ENCODE data around the gene HACD2.

Gene HACD2

GRCh38 chr3:123481722-123482457 lies 103.0 kb downstream of the HACD2 start:
- no peak overlapping the region for H3K4me2 ChIP-seq (ENCODE audit: low read depth, low read length, poor library complexity, severe bottlenecking)
- H3K27me3 ChIP-seq (ENCODE audit: insufficient read depth, low read length, poor library complexity, severe bottlenecking) = no peaks in the 10 kb centered on the region
- TF ChIP-seq CTCF (conservative IDR thresholded peaks at IDR 0.05; ENCODE audit: low read length) (no peak), EZH2phosphoT487 (IDR thresholded peaks at IDR 0.05; ENCODE audit: borderline replicate concordance) (no peak)

DNA sequence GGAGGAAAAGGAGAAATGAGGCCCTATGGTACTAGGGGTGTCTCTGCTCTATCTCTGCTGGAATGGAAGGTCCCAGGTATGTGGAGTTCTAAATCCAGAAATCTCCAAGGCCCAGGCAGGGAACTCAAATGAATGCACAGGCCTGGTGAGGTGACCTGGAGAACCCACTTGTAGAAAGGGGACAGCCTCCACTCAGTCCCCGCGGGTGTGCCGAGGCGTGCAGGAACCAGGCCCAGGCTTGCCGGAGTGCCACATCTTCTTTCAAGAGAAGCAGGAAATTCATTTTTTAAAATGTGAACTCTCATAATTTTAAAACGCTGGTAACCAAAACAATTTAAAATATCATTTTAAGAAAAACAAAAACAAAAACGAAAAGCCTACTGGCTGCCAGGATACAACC lies 103.8 kb downstream of the HACD2 start:
- Histone ChIP-seq H3K9me2 (replicated peaks; ENCODE audit: low read depth, low read length) (no peaks in the 10 kb centered on the region), H3K4me2 (ENCODE audit: low read depth, low read length, poor library complexity, severe bottlenecking) (no peak overlapping the region), H3K9ac (ENCODE audit: low read depth, low read length, poor library complexity, severe bottlenecking) (no peak overlapping the region), H4K20me1 (ENCODE audit: insufficient read depth, low read length, poor library complexity, severe bottlenecking) (no peaks in the 10 kb centered on the region), H3F3A (ENCODE audit: low read depth) (no peaks in the 10 kb centered on the region), H3K4me3 (ENCODE audit: low read length, poor library complexity, severe bottlenecking) (no peak overlapping the region), H3K4me1 (ENCODE audit: insufficient read depth, low read length, poor library complexity, severe bottlenecking) (no peaks in the 10 kb centered on the region), H2AFZ (ENCODE audit: low read length) (no peak overlapping the region), H3K79me2 (ENCODE audit: insufficient read depth, low read length) (no peaks in the 10 kb centered on the region), H3K27me3 (ENCODE audit: insufficient read depth, low read length, poor library complexity, severe bottlenecking) (no peaks in the 10 kb centered on the region), H3K9me3 (ENCODE audit: insufficient read depth, low read depth, low read length) (no peaks in the 10 kb centered on the region), H3K36me3 (ENCODE audit: insufficient read depth, low read length) (no peaks in the 10 kb centered on the region)
- TF ChIP-seq EZH2phosphoT487 (IDR thresholded peaks at IDR 0.05; ENCODE audit: borderline replicate concordance) = no peak

More at GRCh38 chr3:123481722-123482457, 103.0 kb downstream of the HACD2 start:
- H3K79me2 ChIP-seq (ENCODE audit: insufficient read depth, low read length) = no peaks in the 10 kb centered on the region
- H3K9me2 ChIP-seq (replicated peaks; ENCODE audit: low read depth, low read length) = no peaks in the 10 kb centered on the region
- no peaks in the 10 kb centered on the region for H3K4me1 ChIP-seq (ENCODE audit: insufficient read depth, low read length, poor library complexity, severe bottlenecking)
- H3K36me3 ChIP-seq (ENCODE audit: insufficient read depth, low read length) = no peaks in the 10 kb centered on the region
- H4K20me1 ChIP-seq (ENCODE audit: insufficient read depth, low read length, poor library complexity, severe bottlenecking) = no peaks in the 10 kb centered on the region
- no peak overlapping the region for H2AFZ ChIP-seq (ENCODE audit: low read length)
- H3K9me3 ChIP-seq (ENCODE audit: insufficient read depth, low read depth, low read length) = no peaks in the 10 kb centered on the region
- no peak overlapping the region for H3K4me3 ChIP-seq (ENCODE audit: low read length, poor library complexity, severe bottlenecking)
- no peak overlapping the region for H3K9ac ChIP-seq (ENCODE audit: low read depth, low read length, poor library complexity, severe bottlenecking)
- H3F3A ChIP-seq (ENCODE audit: low read depth) = no peaks in the 10 kb centered on the region

DNA sequence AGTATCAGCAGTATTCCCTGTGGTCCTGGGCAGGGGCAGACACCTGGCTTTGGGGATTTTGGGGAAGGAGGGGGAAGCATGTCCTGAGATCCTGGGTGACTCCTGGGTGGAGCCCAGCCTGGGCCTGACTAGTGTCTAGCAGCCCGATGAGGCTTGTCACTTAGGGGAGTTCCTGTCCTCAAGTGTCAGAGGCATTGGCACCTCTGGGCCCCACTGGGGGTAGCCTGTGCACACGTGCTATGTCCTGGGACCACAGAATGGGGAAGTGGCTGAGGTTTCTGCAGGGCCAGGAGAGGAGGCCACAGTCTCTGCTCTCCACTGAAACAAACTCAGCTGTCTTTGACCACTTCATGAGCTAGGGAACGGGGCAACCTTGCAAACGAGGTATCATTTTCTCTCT lies 104.4 kb downstream of the HACD2 start:
- Histone ChIP-seq H3K4me2 (ENCODE audit: low read depth, low read length, poor library complexity, severe bottlenecking) (no peak overlapping the region), H3F3A (ENCODE audit: low read depth) (no peaks in the 10 kb centered on the region), H3K79me2 (ENCODE audit: insufficient read depth, low read length) (no peaks in the 10 kb centered on the region), H3K9me3 (ENCODE audit: insufficient read depth, low read depth, low read length) (no peaks in the 10 kb centered on the region), H3K36me3 (ENCODE audit: insufficient read depth, low read length) (no peaks in the 10 kb centered on the region), H2AFZ (ENCODE audit: low read length) (no peak overlapping the region), H3K4me3 (ENCODE audit: low read length, poor library complexity, severe bottlenecking) (no peak overlapping the region), H3K4me1 (ENCODE audit: insufficient read depth, low read length, poor library complexity, severe bottlenecking) (no peaks in the 10 kb centered on the region), H3K9me2 (replicated peaks; ENCODE audit: low read depth, low read length) (no peaks in the 10 kb centered on the region), H3K9ac (ENCODE audit: low read depth, low read length, poor library complexity, severe bottlenecking) (no peak overlapping the region), H4K20me1 (ENCODE audit: insufficient read depth, low read length, poor library complexity, severe bottlenecking) (no peaks in the 10 kb centered on the region), H3K27me3 (ENCODE audit: insufficient read depth, low read length, poor library complexity, severe bottlenecking) (no peaks in the 10 kb centered on the region)
- no peak for TF ChIP-seq CTCF (conservative IDR thresholded peaks at IDR 0.05; ENCODE audit: low read length)
- no peak for TF ChIP-seq EZH2phosphoT487 (IDR thresholded peaks at IDR 0.05; ENCODE audit: borderline replicate concordance)

GRCh38 chr3:123479891-123480290 lies 105.0 kb downstream of the HACD2 start:
- Histone ChIP-seq H4K20me1 (ENCODE audit: insufficient read depth, low read length, poor library complexity, severe bottlenecking) (no peaks in the 10 kb centered on the region), H3K4me2 (ENCODE audit: low read depth, low read length, poor library complexity, severe bottlenecking) (no peak overlapping the region), H3K9ac (ENCODE audit: low read depth, low read length, poor library complexity, severe bottlenecking) (no peak overlapping the region), H3K9me2 (replicated peaks; ENCODE audit: low read depth, low read length) (no peaks in the 10 kb centered on the region), H3K36me3 (ENCODE audit: insufficient read depth, low read length) (no peaks in the 10 kb centered on the region), H2AFZ (ENCODE audit: low read length) (no peak overlapping the region), H3K4me1 (ENCODE audit: insufficient read depth, low read length, poor library complexity, severe bottlenecking) (no peaks in the 10 kb centered on the region), H3K9me3 (ENCODE audit: insufficient read depth, low read depth, low read length) (no peaks in the 10 kb centered on the region), H3K27me3 (ENCODE audit: insufficient read depth, low read length, poor library complexity, severe bottlenecking) (no peaks in the 10 kb centered on the region), H3K4me3 (ENCODE audit: low read length, poor library complexity, severe bottlenecking) (no peak overlapping the region), H3K79me2 (ENCODE audit: insufficient read depth, low read length) (no peaks in the 10 kb centered on the region), H3F3A (ENCODE audit: low read depth) (no peaks in the 10 kb centered on the region)
- no peak for TF ChIP-seq CTCF (conservative IDR thresholded peaks at IDR 0.05; ENCODE audit: low read length)
